Astrocyte (in vitro differentiated cells and primary cell): Measurements from ENCODE around the gene SAYSD1. TPM values are rescaled to one million over a fixed set of nuclear protein-coding genes. Genes with fewer than 3 reads are reported as not detected.

ENCODE experiments used
- DNase-seq: peaks from one replicate; pipeline ENCODE4 v3.0.0-alpha.2; 2010; ENCODE audit warnings: low read depth
- FAIRE-seq: peaks from 2 replicates; lab custom pipeline; 2011; peaks lifted over from hg19 to GRCh38; lab: Jason Lieb, UNC
- H2AFZ ChIP-seq: 2 replicates; pipeline ENCODE4 v1.6.0; 2012; ENCODE audit warnings: low read depth, low read length, inconsistent platforms
- H3K27ac ChIP-seq: 2 replicates; pipeline ENCODE4 v1.5.1; 2011; ENCODE audit warnings: low read depth, low read length, inconsistent platforms
- H3K27me3 ChIP-seq: 2 replicates; pipeline ENCODE4 v1.6.0; 2011; ENCODE audit warnings: low read length, inconsistent platforms; ENCODE audit not compliant: insufficient read depth
- H3K36me3 ChIP-seq: 2 replicates; pipeline ENCODE4 v1.5.1; 2011; ENCODE audit warnings: low read length, inconsistent platforms; ENCODE audit not compliant: insufficient read depth
- H3K4me1 ChIP-seq: 2 replicates; pipeline ENCODE4 v1.5.1; 2011; ENCODE audit warnings: low read length, inconsistent platforms; ENCODE audit not compliant: insufficient read depth
- H3K4me2 ChIP-seq: 2 replicates; pipeline ENCODE4 v1.6.0; 2012; ENCODE audit warnings: low read length, inconsistent platforms
- H3K4me3 ChIP-seq: 2 replicates; pipeline ENCODE4 v1.5.1; 2011; ENCODE audit warnings: low read depth, mild to moderate bottlenecking, low read length, inconsistent platforms; ENCODE audit not compliant: insufficient read depth
- H3K79me2 ChIP-seq: 2 replicates; pipeline ENCODE4 v1.6.0; 2012; ENCODE audit warnings: mild to moderate bottlenecking, low read length, inconsistent platforms; ENCODE audit not compliant: insufficient read depth
- H3K9ac ChIP-seq: 2 replicates; pipeline ENCODE4 v1.6.0; 2012; ENCODE audit warnings: mild to moderate bottlenecking, low read length, inconsistent platforms
- H3K9me3 ChIP-seq: 2 replicates; pipeline ENCODE4 v1.5.1; 2012; ENCODE audit warnings: low read depth, mild to moderate bottlenecking, low read length, inconsistent platforms; ENCODE audit not compliant: insufficient read depth
- H4K20me1 ChIP-seq: 2 replicates; pipeline ENCODE4 v1.6.0; 2012; ENCODE audit warnings: low read length, inconsistent platforms; ENCODE audit not compliant: insufficient read depth
- H3K27ac Mint-ChIP-seq: one replicate; pipeline ENCODE4 v1.8.0; 2021; ENCODE audit warnings: mild to moderate bottlenecking, mixed read lengths; ENCODE audit not compliant: unreplicated experiment
- H3K27me3 Mint-ChIP-seq: one replicate; pipeline ENCODE4 v1.8.0; 2021; ENCODE audit warnings: low read depth, mixed read lengths; ENCODE audit not compliant: unreplicated experiment
- H3K36me3 Mint-ChIP-seq: one replicate; pipeline ENCODE4 v1.8.0; 2021; ENCODE audit warnings: low read depth, mixed read lengths; ENCODE audit not compliant: unreplicated experiment
- H3K4me1 Mint-ChIP-seq: one replicate; pipeline ENCODE4 v1.8.0; 2021; ENCODE audit warnings: low read depth, mixed read lengths; ENCODE audit not compliant: unreplicated experiment
- H3K4me3 Mint-ChIP-seq: one replicate; pipeline ENCODE4 v1.8.0; 2021; ENCODE audit warnings: mild to moderate bottlenecking, moderate library complexity, mixed read lengths; ENCODE audit not compliant: unreplicated experiment
- H3K9me3 Mint-ChIP-seq: one replicate; pipeline ENCODE4 v1.8.0; 2021; ENCODE audit warnings: mild to moderate bottlenecking, mixed read lengths; ENCODE audit not compliant: unreplicated experiment
- CTCF ChIP-seq: IDR thresholded peaks from 2 replicates; pipeline ENCODE4 v1.5.1; 2011; ENCODE audit warnings: low read depth, mild to moderate bottlenecking, inconsistent platforms, low read length, moderate library complexity; ENCODE audit not compliant: insufficient read depth
- EZH2 ChIP-seq: IDR thresholded peaks from 2 replicates; pipeline ENCODE4 v1.6.1; 2012; ENCODE audit warnings: mild to moderate bottlenecking, low read length, inconsistent platforms; ENCODE audit not compliant: insufficient read depth
- total RNA-seq: library from RNA; stranded (reverse); gene quantifications from 2 replicates; pipeline ENCODE4 v1.2.1, GENCODE V29; 2021

The SAYSD1 gene
- total RNA-seq, 1 donor from 2014 or later = 9.4 TPM

GRCh38 chr6:39114388-39114703 lies 640 bp downstream of the SAYSD1 start:
- Mint-ChIP-seq H3K4me1 (peaks cover 7% of the 10 kb centered on the region), H3K9me3 (no peaks in the 10 kb centered on the region), H3K27me3 (peaks cover 3% of the 10 kb centered on the region), H3K27ac (no peak overlapping the region), H3K4me3 (peak overlapping the region; percentile 94), H3K36me3 (peaks cover 2% of the 10 kb centered on the region)
- Histone ChIP-seq H3K79me2 (no peaks in the 10 kb centered on the region), H3K4me1 (peaks cover 3% of the 10 kb centered on the region), H3K9me3 (no peaks in the 10 kb centered on the region), H3K27ac (peak overlapping the region; percentile 82), H3K27me3 (no peaks in the 10 kb centered on the region), H3K36me3 (peaks cover 3% of the 10 kb centered on the region), H2AFZ (peak overlapping the region; percentile 100), H4K20me1 (no peaks in the 10 kb centered on the region), H3K4me3 (peak overlapping the region; percentile 77), H3K9ac (peak overlapping the region; percentile 85), H3K4me2 (peak overlapping the region; percentile 93)
- TF ChIP-seq EZH2 (no peak), CTCF (no peak)
- no peak for FAIRE-seq
- DNase-seq = no peak

DNA sequence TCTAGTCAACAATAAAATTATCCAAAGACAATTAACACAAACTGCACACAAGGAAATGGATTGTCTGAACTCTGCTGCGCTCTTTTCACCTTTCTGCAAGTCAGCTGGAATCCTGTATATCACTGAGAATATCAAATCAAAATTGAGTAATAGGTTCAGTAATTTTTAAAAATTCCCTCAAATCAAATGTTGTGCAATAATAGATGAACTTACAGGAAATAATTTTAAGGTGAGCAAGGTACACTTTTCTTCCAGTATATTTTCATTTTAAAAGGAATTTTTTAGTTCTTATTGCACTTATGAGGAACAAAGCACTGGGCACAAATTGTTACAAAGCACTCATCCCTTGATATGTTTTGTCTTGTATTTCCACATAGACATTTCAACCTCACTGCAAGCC lies 1.2 kb downstream of the SAYSD1 start:
- H3K9ac ChIP-seq = no peak overlapping the region
- no peaks in the 10 kb centered on the region for H3K9me3 ChIP-seq
- no peaks in the 10 kb centered on the region for H3K27me3 ChIP-seq
- no peak for DNase-seq
- Mint-ChIP-seq H3K4me1 (peaks cover 7% of the 10 kb centered on the region), H3K4me3 (peak overlapping the region; percentile 94), H3K27me3 (no peaks in the 10 kb centered on the region), H3K9me3 (no peaks in the 10 kb centered on the region), H3K27ac (no peak overlapping the region), H3K36me3 (peaks cover 7% of the 10 kb centered on the region)
- no peak overlapping the region for H2AFZ ChIP-seq
- peak overlapping the region; percentile 93 for H3K4me2 ChIP-seq
- TF ChIP-seq EZH2 (no peak), CTCF (no peak)
- no peaks in the 10 kb centered on the region for H4K20me1 ChIP-seq
- FAIRE-seq = no peak
- peaks cover 4% of the 10 kb centered on the region for H3K36me3 ChIP-seq
- peaks cover 3% of the 10 kb centered on the region for H3K4me1 ChIP-seq
- no peaks in the 10 kb centered on the region for H3K79me2 ChIP-seq
- peak overlapping the region; percentile 77 for H3K4me3 ChIP-seq
- H3K27ac ChIP-seq = no peak overlapping the region

GRCh38 chr6:39111280-39111679 lies 3.7 kb downstream of the SAYSD1 start:
- Histone ChIP-seq H3K27me3 (no peaks in the 10 kb centered on the region), H4K20me1 (no peaks in the 10 kb centered on the region), H2AFZ (no peak overlapping the region), H3K4me1 (peaks cover 3% of the 10 kb centered on the region), H3K27ac (no peak overlapping the region), H3K9me3 (no peaks in the 10 kb centered on the region), H3K4me3 (no peak overlapping the region), H3K79me2 (no peaks in the 10 kb centered on the region), H3K4me2 (no peak overlapping the region), H3K9ac (no peak overlapping the region), H3K36me3 (peaks cover 4% of the 10 kb centered on the region)
- DNase-seq (no peak), FAIRE-seq (no peak)
- Mint-ChIP-seq H3K4me3 (no peak overlapping the region), H3K4me1 (peaks cover 7% of the 10 kb centered on the region), H3K27ac (no peak overlapping the region), H3K36me3 (peaks cover 11% of the 10 kb centered on the region), H3K9me3 (no peaks in the 10 kb centered on the region), H3K27me3 (no peaks in the 10 kb centered on the region)
- TF ChIP-seq CTCF = no peak
- no peak for TF ChIP-seq EZH2
